Spleen (tissue), 7 donors: ENCODE results near the gene MYO6.

Experiments
- POLR2A ChIP-seq, 3 donors: fragments of 450-650 bp; IDR thresholded peaks; one replicate each; pipeline ENCODE4 v1.5.1; 2017; ENCODE audit warnings: antibody characterized with exemption in 3 of 3, mild to moderate bottlenecking in 1 of 3
- POLR2AphosphoS5 ChIP-seq, 3 donors: sonication (generic); formaldehyde crosslinking; IDR thresholded peaks; one replicate each; pipeline ENCODE4 v1.5.1; 2017; ENCODE audit warnings: antibody characterized with exemption in 3 of 3
- TF ChIP-seq, protein P1 (sequence below), 11 experiments: fragments of 200-600 bp in 7 of 11; fragments of 450-650 bp in 4 of 11; sonication (generic) in 4 of 11; IDR thresholded peaks in 8 of 11; conservative IDR thresholded peaks in 3 of 11; 1 replicate in 7 of 11; 2 replicates in 4 of 11; pipeline versions ENCODE4 v1.4.0 to v1.8.0; 2016 to 2021; ENCODE audit warnings: antibody characterized with exemption in 11 of 11, inconsistent platforms in 4 of 11, mild to moderate bottlenecking in 1 of 11
- donor health status: DM: no; HTN: no; CAD: no; lungs with moderate emphysema.
- donor health status: DM: no; HTN: no; CAD: no.
- donor health status: DM: no; HTN: no; CAD: no.

DNA sequence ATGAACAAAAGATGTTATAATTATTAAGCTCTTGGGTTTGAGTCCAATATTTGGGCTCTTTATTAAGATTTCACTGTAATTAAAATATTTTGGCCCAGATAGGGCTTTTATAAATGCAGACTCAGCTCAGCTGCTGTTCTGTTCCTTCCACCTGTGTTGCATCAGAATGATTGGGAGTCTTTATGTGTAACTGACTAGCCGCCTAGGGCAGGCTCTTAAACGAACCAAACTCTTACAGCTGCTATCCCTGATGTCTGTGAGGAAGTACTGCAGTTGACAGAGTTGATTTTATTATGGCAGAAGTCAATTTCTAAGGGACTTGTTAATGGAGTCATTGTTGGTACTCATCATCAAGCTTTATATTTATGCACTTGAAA is 144.7 kb downstream of the MYO6 start:
- TF ChIP-seq, protein P1, sequence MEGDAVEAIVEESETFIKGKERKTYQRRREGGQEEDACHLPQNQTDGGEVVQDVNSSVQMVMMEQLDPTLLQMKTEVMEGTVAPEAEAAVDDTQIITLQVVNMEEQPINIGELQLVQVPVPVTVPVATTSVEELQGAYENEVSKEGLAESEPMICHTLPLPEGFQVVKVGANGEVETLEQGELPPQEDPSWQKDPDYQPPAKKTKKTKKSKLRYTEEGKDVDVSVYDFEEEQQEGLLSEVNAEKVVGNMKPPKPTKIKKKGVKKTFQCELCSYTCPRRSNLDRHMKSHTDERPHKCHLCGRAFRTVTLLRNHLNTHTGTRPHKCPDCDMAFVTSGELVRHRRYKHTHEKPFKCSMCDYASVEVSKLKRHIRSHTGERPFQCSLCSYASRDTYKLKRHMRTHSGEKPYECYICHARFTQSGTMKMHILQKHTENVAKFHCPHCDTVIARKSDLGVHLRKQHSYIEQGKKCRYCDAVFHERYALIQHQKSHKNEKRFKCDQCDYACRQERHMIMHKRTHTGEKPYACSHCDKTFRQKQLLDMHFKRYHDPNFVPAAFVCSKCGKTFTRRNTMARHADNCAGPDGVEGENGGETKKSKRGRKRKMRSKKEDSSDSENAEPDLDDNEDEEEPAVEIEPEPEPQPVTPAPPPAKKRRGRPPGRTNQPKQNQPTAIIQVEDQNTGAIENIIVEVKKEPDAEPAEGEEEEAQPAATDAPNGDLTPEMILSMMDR (IDR thresholded peaks at IDR 0.05 in 8 of 11, conservative IDR thresholded peaks at IDR 0.05 in 3 of 11) = no peak
- TF ChIP-seq POLR2A (IDR thresholded peaks at IDR 0.05) (no peak), POLR2AphosphoS5 (IDR thresholded peaks at IDR 0.05) (no peak)
